AG04450 (cell line): ENCODE results near the gene RPLP2. TPM values are rescaled to one million over a fixed set of nuclear protein-coding genes. Genes with fewer than 3 reads are reported as not detected.

Source experiments
- CTCF ChIA-PET: fragments of 300-600, 350-600 bp; formaldehyde crosslinking; extraction: SDS; loops from one replicate; lab custom pipeline; 2022; ENCODE audit warnings: antibody characterized with exemption, inconsistent platforms; lab: Charles Lee
- POLR2A ChIA-PET: fragments of 350-600 bp; formaldehyde crosslinking; extraction: SDS; loops from one replicate; lab custom pipeline; 2021; ENCODE audit warnings: antibody characterized with exemption, inconsistent platforms; lab: Yijun Ruan, JAX
- DNase-seq: peaks from one replicate; pipeline ENCODE4 v3.0.0-alpha.2; 2011; ENCODE audit warnings: low read depth, low spot score
- H3K27ac ChIP-seq: one replicate; pipeline ENCODE4 v1.5.1; 2012; ENCODE audit warnings: low read depth, low read length, control low read depth
- H3K27me3 ChIP-seq: one replicate; pipeline ENCODE4 v1.6.0; 2012; ENCODE audit warnings: low read length; ENCODE audit not compliant: control insufficient read depth, insufficient read depth
- H3K4me3 ChIP-seq: 2 replicates; pipeline ENCODE4 v1.5.1; 2011; ENCODE audit warnings: mild to moderate bottlenecking, low read depth, low read length, control low read depth
- H3K9me3 ChIP-seq: 2 replicates; pipeline ENCODE4 v1.5.1; 2012; ENCODE audit warnings: low read length; ENCODE audit not compliant: control insufficient read depth, insufficient read depth
- CTCF ChIP-seq: IDR thresholded peaks from 2 replicates; pipeline ENCODE4 v1.5.1; 2011; ENCODE audit warnings: low read depth, low read length, control low read depth, inconsistent platforms
- polyA plus RNA-seq: library from polyadenylated mRNA; depleted of rRNA; stranded (reverse); fragments of >200 nt; gene quantifications from 2 replicates; pipeline ENCODE4 v1.2.3, GENCODE V29; 2011

RPLP2 gene
- polyA plus RNA-seq, 1 experiment, result 1,115 TPM

- POLR2A ChIA-PET, result interaction anchor here (0.6 to 2.5 kb wide), 4 partner anchors 13 to 220 kb away, joined by 3 to 18 read pairs (median 6); partner anchors contain the start of gene RPLP2
Measured at GRCh38 chr11:795634-796564, 13.9 kb upstream of the RPLP2 start.

GRCh38 chr11:796565-797295, 13.0 kb upstream of the RPLP2 start:
- ChIA-PET CTCF (interaction anchor here (0.7 to 1.1 kb wide), 2 partner anchors 13 to 333 kb away, joined by 3 to 4 read pairs; no protein-coding TSS in a partner anchor), POLR2A (interaction anchor here (0.8 to 2.5 kb wide), 5 partner anchors 10 to 22 kb away, joined by 3 to 18 read pairs (median 5); partner anchors contain the start of genes PNPLA2 and RPLP2)
- no peak for DNase-seq
- Histone ChIP-seq H3K27ac (peak overlapping the region; percentile 85), H3K27me3 (no peaks in the 10 kb centered on the region), H3K9me3 (no peaks in the 10 kb centered on the region; the same call in 1 of the 2 replicates), H3K4me3 (peak overlapping the region; percentile 78)
- no peak for TF ChIP-seq CTCF

More at GRCh38 chr11:795634-796564, 13.9 kb upstream of the RPLP2 start:
- peak; percentile 48 for DNase-seq
- Histone ChIP-seq H3K9me3 (no peaks in the 10 kb centered on the region; the same call in 1 of the 2 replicates), H3K27me3 (no peaks in the 10 kb centered on the region), H3K27ac (peak overlapping the region; percentile 85), H3K4me3 (peak overlapping the region; percentile 78)
- no peak for TF ChIP-seq CTCF
- CTCF ChIA-PET, result interaction anchor here (1.5 kb wide), 1 partner anchor 12 kb away, joined by 5 read pairs; no protein-coding TSS in a partner anchor

GRCh38 chr11:797296-798092, 12.3 kb upstream of the RPLP2 start:
- H3K27ac ChIP-seq, result peak overlapping the region; percentile 85
- H3K9me3 ChIP-seq, result peaks cover 3% of the 10 kb centered on the region; the same call in 1 of the 2 replicates
- peak overlapping the region; percentile 78 for H3K4me3 ChIP-seq
- DNase-seq, result peak; percentile 53
- no peaks in the 10 kb centered on the region for H3K27me3 ChIP-seq
- no peak for TF ChIP-seq CTCF
- CTCF ChIA-PET, result interaction anchor here (0.7 to 1.1 kb wide), 2 partner anchors 14 to 333 kb away, joined by 3 to 4 read pairs; no protein-coding TSS in a partner anchor
- POLR2A ChIA-PET, result interaction anchor here (0.8 to 2.5 kb wide), 5 partner anchors 11 to 22 kb away, joined by 3 to 18 read pairs (median 5); partner anchors contain the start of genes PNPLA2 and RPLP2

GRCh38 chr11:798093-798713, 11.6 kb upstream of the RPLP2 start, which contains the start of gene SLC25A22:
Gene SLC25A22 (minus strand): TSS chr11:798281. CDS start chr11:795006, 3,275 bp downstream.
- DNase-seq, result no peak
- peak; percentile 54 for TF ChIP-seq CTCF
- POLR2A ChIA-PET, result interaction anchor here (1.0 kb wide), 1 partner anchor 11 kb away, joined by 4 read pairs; the partner anchor contains the start of gene RPLP2
- CTCF ChIA-PET, result no interaction called here
- Histone ChIP-seq H3K4me3 (peak within 1 kb of the TSS; percentile 78), H3K27me3 (no peaks in the 10 kb centered on the region), H3K27ac (peak within 1 kb of the TSS; percentile 85), H3K9me3 (peaks cover 3% of the 10 kb centered on the region; the same call in 1 of the 2 replicates)
